HG02623 (cell line): ENCODE data around the gene ARL5A.
A peak's percentile ranks its signal among the peaks of the same experiment; 100 is the strongest.

ENCODE experiments used
- ATAC-seq: cut with Tn5 transposase; IDR thresholded peaks from one replicate; pipeline ENCODE4 v1.9.1; 2021; ENCODE audit warnings: moderate library complexity; ENCODE audit not compliant: unreplicated experiment

The ARL5A gene

DNA sequence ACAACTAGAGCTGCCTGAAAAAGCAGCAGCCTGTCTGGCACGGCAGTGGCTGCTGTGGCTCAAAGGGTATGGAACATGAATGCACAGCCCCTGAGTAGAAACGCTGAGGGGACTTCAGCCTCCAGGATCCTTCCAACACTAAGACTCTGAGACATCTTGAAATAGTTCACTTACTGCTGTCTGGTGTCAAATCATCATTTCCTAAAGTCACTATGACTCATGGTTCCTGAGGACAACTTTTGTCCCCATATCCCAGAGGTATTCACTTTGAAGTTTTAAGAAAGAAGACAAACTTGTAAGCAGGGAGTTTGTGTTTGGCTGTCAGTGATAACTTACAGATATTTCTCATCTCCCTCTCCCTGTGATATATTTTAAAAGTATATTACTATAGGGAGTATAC, 60.7 kb downstream of the ARL5A start:
- no peak for ATAC-seq

DNA sequence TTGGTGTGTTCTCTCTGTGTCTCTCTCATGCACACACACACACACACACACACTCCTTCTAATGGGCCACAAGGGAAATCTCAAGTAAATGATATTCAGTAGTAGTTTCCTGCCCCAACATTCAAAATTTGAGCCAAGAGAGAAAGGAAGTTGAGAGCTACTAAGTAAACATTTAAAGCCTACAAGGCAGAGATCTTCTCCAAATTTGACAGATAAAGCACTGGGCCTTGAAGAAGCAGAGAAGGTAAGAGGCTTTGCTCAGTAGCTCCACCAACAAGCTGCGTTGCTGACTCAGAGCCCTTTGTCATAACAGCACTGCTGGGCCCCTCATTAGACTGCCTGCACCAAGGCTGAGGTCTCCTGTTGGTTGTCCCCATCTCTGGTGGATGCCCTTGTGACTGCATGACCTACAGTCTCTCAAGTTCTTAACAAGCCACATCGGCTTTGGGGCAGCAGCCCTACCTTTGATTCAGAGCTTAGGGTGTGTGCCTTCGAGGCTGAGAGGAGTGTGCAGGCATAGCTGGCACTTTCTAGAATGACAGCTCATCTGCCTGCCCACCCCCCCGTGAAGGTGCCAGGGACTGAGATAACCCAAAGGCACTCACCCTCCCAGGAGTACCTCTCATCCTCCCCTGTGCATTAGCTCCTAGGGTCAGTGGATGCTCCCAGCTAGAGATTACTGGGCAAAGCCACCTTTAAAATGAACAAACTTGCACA, 61.6 kb downstream of the ARL5A start:
- ATAC-seq = peak; percentile 45

GRCh38 chr2:151765760-151766410, 62.3 kb downstream of the ARL5A start:
- ATAC-seq = no peak

GRCh38 chr2:151762694-151763093, 65.5 kb downstream of the ARL5A start:
- ATAC-seq = no peak

GRCh38 chr2:151761687-151762086, 66.5 kb downstream of the ARL5A start:
- ATAC-seq = no peak

- ATAC-seq = no peak
These were observed 67.0 kb downstream of the ARL5A start for GRCh38 chr2:151761193-151761592.

DNA sequence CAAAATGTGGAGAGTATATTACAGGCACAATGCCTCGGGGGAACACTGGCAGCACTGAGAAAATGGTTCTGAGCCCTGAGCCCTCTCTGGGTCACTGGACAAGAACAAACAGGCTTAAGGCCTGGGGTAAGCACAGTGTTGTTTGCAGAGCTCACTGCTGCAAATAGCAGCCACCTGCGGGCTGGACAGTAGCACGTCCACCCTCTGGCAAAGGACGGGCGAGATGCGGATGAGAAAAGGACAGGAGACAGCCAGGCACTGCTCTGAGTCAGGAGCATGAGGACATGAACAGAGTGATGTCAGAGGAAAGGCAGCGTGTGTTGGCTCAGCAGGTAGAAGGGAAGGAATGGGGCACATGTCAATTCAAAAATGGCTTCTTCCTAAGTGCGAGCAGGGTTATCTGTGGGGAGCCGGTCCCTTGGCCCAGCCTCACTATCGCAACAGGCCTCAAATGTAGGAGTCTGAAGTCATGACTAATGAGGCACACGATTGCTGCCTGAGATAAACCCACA, 68.0 kb downstream of the ARL5A start:
- no peak for ATAC-seq

- no peak for ATAC-seq
These were observed 69.5 kb downstream of the ARL5A start for GRCh38 chr2:151758744-151759143.

DNA sequence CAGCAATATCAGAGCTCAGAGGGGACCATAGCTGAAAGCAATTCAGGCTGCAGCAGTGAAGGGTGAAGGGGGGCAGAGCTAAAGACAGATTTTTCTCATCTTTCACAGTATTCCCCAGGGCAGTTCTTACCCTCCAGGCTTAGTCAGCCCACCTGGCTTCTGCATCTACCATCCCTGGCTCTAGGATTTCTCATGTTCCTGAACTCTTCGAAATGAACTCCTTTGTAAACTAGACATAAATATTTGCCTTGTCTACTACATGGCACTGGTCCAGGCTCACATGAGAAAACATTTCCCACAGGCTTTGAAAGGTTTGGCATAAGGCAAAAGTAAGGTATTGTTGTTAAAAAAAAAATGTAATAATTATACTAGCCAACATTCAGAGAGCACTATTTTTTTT, 70.4 kb downstream of the ARL5A start:
- ATAC-seq = no peak

GRCh38 chr2:151756820-151757219, 71.4 kb downstream of the ARL5A start:
- no peak for ATAC-seq

DNA sequence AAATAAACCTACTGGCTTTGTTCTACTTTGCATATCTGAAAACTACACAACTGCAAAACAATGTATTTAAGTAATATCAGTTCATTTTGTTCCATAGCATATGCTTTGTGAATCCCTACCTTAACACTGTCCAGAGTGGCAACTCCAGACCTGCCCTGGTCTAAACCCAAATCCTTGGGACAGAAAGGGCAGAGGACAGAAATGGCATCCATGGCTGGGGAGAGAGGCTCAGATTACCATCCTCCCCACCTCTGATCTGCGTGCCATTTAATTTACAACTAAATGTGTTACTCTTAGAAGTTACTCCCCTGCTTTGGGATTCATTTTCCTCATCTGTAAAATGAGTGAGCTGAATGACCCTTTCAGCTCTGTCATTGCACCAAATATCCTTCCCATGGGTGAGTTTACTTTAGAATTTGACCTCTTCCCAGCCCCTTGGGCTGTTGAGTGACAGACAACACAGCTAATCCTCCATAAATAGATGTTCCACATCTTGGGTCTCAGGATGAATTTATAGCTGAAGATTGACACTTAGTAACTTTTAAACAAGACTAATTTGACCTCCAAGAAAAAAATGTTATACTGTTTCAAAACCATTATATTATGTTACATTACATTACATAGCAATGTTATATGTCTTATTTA, 73.8 kb downstream of the ARL5A start:
- no peak for ATAC-seq

- no peak for ATAC-seq
These were observed 74.7 kb downstream of the ARL5A start for GRCh38 chr2:151753540-151753939.
